GM21737 (cell line): ENCODE measurements around the gene SUPT6H.

ENCODE experiments used
- ATAC-seq: cut with Tn5 transposase; IDR thresholded peaks from one replicate; pipeline ENCODE4 v1.9.1; 2021; ENCODE audit warnings: mild to moderate bottlenecking, moderate library complexity; ENCODE audit not compliant: unreplicated experiment

Gene SUPT6H

DNA sequence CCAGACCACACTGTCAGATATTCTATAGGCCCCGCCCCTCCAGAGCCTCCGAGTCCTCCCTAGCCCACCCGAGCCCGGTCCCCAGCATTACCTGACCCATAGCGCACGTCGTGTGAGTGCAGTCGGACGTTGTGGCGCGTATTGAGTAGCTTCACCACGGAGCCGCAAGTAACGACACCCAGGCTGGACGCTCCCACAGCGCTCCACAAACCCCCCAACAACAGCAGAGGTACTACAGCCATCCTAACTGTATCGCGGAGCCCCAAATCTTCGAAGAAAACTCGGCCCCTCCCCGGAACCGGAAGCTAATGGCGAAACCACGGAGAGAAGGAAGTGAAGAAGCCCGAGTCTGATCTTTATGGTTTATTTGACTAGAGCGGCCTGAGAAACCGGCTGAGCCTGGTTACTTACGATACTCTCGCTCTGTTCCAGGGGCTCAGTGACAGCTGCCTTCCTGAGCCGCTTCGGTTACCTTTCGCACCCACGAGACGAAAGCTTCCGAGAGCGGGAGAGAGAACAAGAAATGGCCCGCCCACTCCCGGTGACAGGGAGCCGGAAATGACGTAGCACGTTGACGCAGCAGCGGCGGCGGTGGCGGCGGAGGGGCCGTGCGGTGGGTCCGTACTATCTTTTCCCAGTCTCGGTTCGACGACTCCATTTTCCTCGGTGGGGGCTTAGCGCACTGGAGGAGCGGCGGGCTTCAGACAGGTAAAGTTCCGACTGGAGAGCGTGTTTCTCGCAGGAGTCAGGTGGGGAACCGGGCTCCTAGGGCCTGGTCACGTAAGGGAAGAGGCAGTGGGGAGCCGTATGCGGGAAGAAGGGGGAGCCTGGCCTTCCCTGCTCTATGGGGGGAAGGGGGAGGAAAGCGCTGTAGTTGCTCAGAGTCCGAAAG lies at the start of gene SUPT6H, which contains the start of gene SDF2:
SUPT6H (plus strand) TSS at position 571 of the 892 bp plus-strand sequence. CDS start 11,197 bp downstream, outside the sequence.
SDF2 (minus strand) TSS at position 272 of the 892 bp plus-strand sequence; CDS start at position 242, 30 bp downstream.
- peak; percentile 69 for ATAC-seq

- ATAC-seq, result no peak
Measured at GRCh38 chr17:28612531-28612930, 49.5 kb upstream of the SUPT6H start.

DNA sequence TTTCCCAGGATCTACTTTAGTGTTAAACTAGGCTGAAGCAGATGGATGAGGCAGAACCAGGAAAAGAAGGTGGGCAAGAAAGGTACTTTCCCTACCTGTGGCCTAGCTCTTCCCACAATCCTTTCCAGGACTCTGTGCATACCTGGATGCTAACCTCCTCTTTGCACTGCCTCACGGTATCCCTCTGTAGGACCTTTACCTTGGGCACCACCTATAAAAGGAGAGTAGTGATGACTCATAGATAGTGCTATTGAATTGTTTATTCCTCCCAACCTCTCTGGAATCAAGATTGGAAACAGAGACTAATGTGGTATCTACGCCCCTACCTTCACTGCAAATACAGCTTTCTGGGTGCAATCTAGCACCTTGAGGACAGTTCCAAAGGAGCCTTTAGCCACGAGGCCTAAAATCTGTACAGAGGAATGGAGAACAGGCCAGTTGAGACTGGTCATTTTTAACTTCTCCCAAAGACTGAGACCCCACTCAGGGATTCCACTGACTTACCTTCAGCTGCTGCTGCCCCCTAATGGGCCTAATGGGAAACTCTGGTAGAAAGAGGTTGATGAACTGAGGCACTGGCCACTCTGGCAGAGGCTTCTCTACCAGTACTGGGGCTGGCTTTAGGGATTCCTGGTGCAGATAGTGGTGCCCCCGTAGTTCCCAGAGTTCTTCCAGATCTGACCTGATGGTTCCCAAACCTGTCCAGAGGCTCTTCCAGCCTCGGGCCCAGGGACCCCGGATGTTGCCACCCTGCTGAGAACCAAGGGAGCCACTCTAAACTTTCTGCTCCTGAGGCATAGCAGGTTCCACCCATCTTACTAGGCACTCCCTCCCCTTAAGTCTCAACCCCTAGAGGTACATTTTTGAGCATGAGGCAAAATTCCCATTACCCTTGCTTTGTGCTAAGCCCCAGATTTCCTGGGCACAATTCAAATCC lies 48.8 kb upstream of the SUPT6H start:
- ATAC-seq, result no peak

DNA sequence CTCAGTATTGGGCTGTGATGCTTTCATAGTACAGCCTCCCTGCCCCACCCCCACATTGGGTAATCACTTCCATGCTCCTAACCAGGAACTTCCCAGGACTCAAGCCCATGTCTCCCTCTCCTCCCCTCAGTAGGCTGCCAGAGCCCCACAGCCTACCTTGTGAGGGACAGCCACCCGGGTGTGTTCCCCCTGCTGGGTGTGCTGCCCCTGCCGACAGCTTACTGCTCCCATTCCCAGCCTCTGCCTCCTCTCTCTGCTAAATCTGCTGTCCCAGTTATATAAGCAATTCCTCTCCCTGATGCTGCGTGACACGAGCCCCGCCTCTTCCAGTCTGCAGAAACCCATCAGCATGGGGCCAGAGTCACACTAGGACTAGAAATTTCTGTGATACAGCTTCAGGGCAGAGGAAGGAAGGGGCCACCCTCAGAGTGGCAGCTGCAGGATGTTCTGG lies 48.0 kb upstream of the SUPT6H start, which contains the start of gene RSKR:
RSKR (minus strand) TSS at position 255 of the 451 bp plus-strand sequence; CDS start at position 231, 24 bp downstream.
- ATAC-seq, result no peak

DNA sequence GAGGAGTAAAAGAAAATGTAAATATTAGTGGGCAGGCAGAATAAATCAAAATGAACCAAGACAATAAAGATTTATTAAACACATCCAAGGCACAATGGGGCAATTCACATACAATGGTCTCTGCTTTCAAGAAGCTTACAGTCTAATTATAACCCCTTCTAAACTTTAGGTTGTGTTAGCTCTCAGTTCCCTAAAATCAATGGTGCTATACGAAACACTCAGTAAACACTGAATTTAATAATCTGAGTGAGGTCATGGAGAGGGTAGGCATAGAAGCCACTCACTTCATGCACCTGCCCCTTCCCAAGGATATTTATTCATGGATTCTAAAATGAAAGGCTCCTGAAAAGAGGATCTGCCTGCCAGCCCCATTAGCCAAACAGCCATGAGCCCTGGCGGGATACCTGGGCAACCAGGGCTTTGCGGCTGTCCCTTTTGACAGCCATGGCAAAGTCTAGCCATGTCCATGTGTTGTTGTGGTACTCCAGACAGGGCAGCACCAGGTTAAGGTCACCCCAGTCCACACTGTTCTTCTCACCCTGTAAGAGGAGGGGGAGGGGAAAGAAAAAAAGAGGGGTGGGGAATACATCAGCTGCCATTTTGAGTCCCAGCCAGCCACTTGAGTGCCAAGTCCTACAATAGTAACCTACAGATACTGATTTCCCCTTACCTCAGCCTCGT lies 46.6 kb upstream of the SUPT6H start:
- ATAC-seq, result no peak

GRCh38 chr17:28616281-28616680 lies 45.7 kb upstream of the SUPT6H start:
- no peak for ATAC-seq

GRCh38 chr17:28618464-28618863 lies 43.5 kb upstream of the SUPT6H start:
- no peak for ATAC-seq

DNA sequence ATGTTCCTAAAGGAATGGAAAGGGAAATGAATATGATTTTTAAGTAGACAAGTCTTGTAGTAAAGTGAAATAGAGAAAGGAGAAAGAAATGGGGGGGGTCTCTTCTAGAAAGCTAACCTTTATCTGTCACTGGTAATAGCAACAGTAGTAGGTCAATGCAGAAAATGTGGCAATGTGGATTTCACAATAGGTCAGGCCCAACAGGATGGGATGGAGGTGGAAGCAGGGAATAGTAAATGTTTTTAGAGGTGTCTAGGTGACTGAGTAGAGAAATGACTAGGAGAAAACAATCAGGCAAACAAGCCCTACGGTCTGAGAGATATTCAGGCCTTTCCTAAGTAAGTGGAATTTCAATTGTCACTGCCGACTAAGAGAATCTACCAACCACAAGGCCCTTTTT lies 42.0 kb upstream of the SUPT6H start:
- ATAC-seq, result no peak

- no peak for ATAC-seq
Measured at GRCh38 chr17:28622186-28622585, 39.8 kb upstream of the SUPT6H start.

DNA sequence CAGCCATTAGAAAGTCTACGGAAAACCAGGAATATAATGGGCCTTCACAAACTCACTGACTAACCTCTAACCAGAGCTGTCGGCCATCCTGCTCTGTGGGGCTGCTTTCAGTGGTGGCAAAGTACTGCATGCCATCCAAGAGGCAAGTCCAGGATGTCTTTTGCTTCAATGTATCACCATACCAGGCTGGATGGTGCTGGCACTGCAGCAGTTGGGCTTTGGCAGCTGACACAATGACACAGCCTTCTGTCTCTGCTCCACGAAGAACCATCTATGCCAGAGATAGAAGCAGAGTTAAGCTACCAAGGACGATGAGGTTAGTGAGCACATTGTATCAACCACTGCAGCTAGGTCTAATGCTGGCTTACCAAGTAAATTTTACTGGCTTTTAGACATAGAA lies 38.3 kb upstream of the SUPT6H start:
- ATAC-seq, result no peak

DNA sequence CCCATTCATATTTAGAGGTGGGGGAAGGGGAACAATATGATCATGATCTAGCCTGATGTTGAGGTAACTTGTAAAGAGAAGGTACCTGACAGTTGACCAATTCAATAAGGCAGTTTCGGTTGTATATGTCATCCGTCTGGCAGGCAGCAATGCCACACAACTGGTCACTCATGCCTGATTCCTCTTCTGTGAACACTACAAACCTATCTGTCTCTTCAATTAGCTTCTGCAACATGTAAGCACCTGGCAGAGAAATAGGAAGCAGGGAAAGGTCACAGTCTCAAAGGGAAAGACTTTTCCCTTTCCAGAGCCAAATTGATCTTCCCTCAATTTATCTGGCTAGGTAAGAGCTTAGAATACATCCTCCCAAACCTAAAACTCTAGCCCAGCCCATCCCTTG lies 37.9 kb upstream of the SUPT6H start:
- ATAC-seq, result no peak

- ATAC-seq, result no peak
Measured at GRCh38 chr17:28626818-28627217, 35.2 kb upstream of the SUPT6H start.

DNA sequence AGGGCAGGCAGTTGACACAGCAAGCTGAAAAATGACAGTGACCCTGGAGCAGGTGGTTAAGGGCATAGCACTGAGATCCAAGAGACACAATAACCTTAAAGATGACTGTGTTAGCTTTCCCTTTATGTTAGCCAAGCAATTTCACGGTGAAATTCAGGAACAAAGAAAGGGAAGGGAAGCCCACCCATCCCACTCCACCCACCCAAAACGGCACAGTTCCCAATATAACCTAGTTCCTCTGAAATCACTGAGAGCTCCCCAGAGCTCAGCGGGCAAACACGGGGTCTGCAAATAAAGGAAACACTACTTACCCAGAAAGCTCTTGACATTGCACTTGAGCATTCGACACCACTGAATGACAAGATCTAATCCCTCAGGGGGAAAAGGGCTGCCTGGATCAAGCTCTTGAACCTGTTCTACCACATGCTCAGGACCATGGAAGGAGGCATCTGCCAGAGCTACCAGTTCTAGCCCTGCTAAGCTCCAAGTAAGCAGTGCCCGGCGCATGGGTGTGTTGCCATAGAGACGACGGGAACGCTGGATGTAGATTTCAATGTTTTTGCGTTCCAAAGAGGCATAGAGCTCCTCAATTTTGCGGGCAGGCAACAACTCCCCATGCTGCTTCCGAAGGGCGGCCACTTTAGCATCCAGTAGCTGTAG lies 27.7 kb upstream of the SUPT6H start:
- ATAC-seq, result no peak

- ATAC-seq, result no peak
Measured at GRCh38 chr17:28635506-28635905, 26.5 kb upstream of the SUPT6H start.

GRCh38 chr17:28641579-28641978 lies 20.4 kb upstream of the SUPT6H start:
- ATAC-seq, result no peak

DNA sequence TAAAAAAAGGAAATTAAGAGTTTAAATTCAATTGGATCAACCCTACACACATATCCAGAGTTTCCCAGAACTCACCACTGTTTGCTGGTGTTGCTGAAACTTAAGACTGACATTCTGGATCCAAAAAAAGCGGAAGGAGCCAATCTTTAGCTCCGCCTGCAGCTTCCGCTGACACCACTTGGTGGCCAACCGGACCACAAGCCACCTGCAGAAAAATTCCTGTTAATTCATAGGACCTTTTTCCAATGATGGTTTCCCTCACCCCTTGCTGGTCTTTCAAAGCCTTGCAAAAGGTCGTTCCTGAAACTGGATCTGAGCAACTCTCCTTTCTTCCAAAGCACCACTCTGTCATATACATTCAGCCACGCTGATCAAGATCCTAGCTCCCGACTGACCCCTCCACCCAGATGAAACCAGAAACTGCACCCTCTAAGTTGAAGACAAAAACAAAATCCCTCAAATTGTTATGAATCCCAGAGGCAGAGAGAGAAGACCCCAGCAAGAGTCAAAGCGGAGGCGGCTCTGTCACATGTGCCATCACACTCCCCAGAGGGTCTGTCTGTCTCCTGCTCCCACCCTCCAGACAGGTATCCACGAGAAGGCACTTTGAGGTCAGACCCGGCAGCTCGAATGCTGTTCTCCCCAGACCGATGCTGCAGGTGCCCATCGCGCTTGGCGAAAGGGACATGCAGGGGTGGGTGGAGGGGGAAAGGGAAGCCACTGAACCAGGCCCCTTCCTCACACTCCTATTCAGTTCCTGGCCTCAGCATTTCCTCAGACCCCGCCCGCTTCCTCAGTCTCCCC lies 17.8 kb upstream of the SUPT6H start:
- peak; percentile 3 for ATAC-seq

GRCh38 chr17:28644787-28645575 lies 17.0 kb upstream of the SUPT6H start, which contains the start of gene BLTP2:
BLTP2 (minus strand) TSS chr17:28645158; CDS start chr17:28645056, 102 bp downstream.
- peak; percentile 91 for ATAC-seq

GRCh38 chr17:28645576-28645939 lies 16.4 kb upstream of the SUPT6H start:
- no peak for ATAC-seq
